CD4-positive, alpha-beta T cell (primary cell): ENCODE results near the gene COL28A1. TPM values are rescaled to one million over a fixed set of nuclear protein-coding genes. Genes with fewer than 3 reads are reported as not detected.

Experiments
- ATAC-seq: fragments of 200-7000 bp; cut with Tn5 transposase; one replicate; pipeline ENCODE4 v1.10.0; 2022; ENCODE audit warnings: mild to moderate bottlenecking; ENCODE audit not compliant: poor library complexity
- CTCF ChIA-PET: fragments of 350-600 bp; sonication (Branson Sonifier 250); formaldehyde crosslinking; loops from one replicate; lab custom pipeline; 2021; ENCODE audit warnings: antibody characterized with exemption, inconsistent platforms; lab: Charles Lee
- POLR2A ChIA-PET: fragments of 350-600 bp; sonication (Branson Sonifier 250); formaldehyde crosslinking; loops from one replicate; lab custom pipeline; 2021; ENCODE audit warnings: antibody characterized with exemption, inconsistent platforms; lab: Charles Lee
- DNase-seq, 14 experiments: peaks; one replicate each; pipeline ENCODE4 v3.0.0-alpha.2; 2013 to 2020; ENCODE audit warnings: mixed read lengths in 2 of 14
- H3K27ac ChIP-seq, 2 donors: one replicate each; pipeline versions ENCODE4 v1.5.1 to v1.7.0; 2013; ENCODE audit warnings: low read length in 2 of 2, low read depth in 1 of 2, mild to moderate bottlenecking in 1 of 2
- H3K27me3 ChIP-seq, 2 experiments: 1 replicate in 1 of 2; 2 replicates in 1 of 2; pipeline versions ENCODE4 v1.6.1 to v1.7.0; 2013; ENCODE audit warnings: low read length in 2 of 2, control low read depth in 1 of 2, mild to moderate bottlenecking in 1 of 2, moderate library complexity in 1 of 2; ENCODE audit not compliant: insufficient read depth in 2 of 2, control insufficient read depth in 1 of 2
- H3K36me3 ChIP-seq: one replicate; pipeline ENCODE4 v1.6.1; 2013; ENCODE audit warnings: low read length, control low read depth; ENCODE audit not compliant: insufficient read depth
- H3K4me1 ChIP-seq: one replicate; pipeline ENCODE4 v1.6.1; 2013; ENCODE audit warnings: low read length, control low read depth; ENCODE audit not compliant: insufficient read depth
- H3K4me3 ChIP-seq: one replicate; pipeline ENCODE4 v1.5.1; 2013; ENCODE audit warnings: mild to moderate bottlenecking, low read length, moderate library complexity
- H3K9me3 ChIP-seq, 2 experiments: 1 replicate in 1 of 2; 2 replicates in 1 of 2; pipeline versions ENCODE4 v1.6.1 to v1.7.0; 2013; ENCODE audit warnings: low read length in 2 of 2, mild to moderate bottlenecking in 2 of 2, control low read depth in 1 of 2, moderate library complexity in 1 of 2; ENCODE audit not compliant: control insufficient read depth in 1 of 2, insufficient read depth in 1 of 2
- H3K27ac Mint-ChIP-seq: one replicate; pipeline ENCODE4 v1.8.0; 2020; ENCODE audit warnings: mixed read lengths
- H3K27me3 Mint-ChIP-seq: one replicate; pipeline ENCODE4 v1.8.0; 2021; ENCODE audit warnings: mixed read lengths
- H3K36me3 Mint-ChIP-seq: one replicate; pipeline ENCODE4 v1.8.0; 2021; ENCODE audit warnings: low read depth, mixed read lengths
- H3K4me1 Mint-ChIP-seq: one replicate; pipeline ENCODE4 v1.8.0; 2021; ENCODE audit warnings: low read depth, mixed read lengths
- H3K4me3 Mint-ChIP-seq: one replicate; pipeline ENCODE4 v1.8.0; 2020; ENCODE audit warnings: mild to moderate bottlenecking, mixed read lengths
- H3K9me3 Mint-ChIP-seq: one replicate; pipeline ENCODE4 v1.8.0; 2020; ENCODE audit warnings: mixed read lengths
- CTCF ChIP-seq: fragments of 200-600 bp; IDR thresholded peaks from one replicate; pipeline ENCODE4 v1.8.0; 2022; ENCODE audit warnings: antibody characterized with exemption, mild to moderate bottlenecking
- intact Hi-C, 2 experiments: fragments of 100-400 bp; cut with DNase I in 1 of 2; cut with micrococcal nuclease in 1 of 2; formaldehyde crosslinking; loops; one replicate each; pipeline versions ENCODE4 v1.15.1 to v1.9.0; 2023 to 2025; cut with DNase I, micrococcal nuclease
- total RNA-seq, 174 experiments: library from RNA in 2 of 174; stranded (reverse) in 2 of 174; gene quantifications; one replicate each; pipeline ENCODE4 v1.2.3 and lab custom pipeline; 2021 to 2026

The COL28A1 gene
- total RNA-seq, 2 experiments from 2014 or later, result 0.22 TPM; not detected in 1

- Histone ChIP-seq H3K36me3 (no peaks in the 10 kb centered on the region), H3K27ac (no peak overlapping the region), H3K4me3 (no peak overlapping the region), H3K27me3 (peaks cover 3 to 13% of the 10 kb centered on the region in 2 experiments), H3K9me3 (no peaks in the 10 kb centered on the region), H3K4me1 (no peaks in the 10 kb centered on the region)
- Mint-ChIP-seq H3K27ac (no peak overlapping the region), H3K4me3 (no peak overlapping the region), H3K27me3 (peaks cover 11% of the 10 kb centered on the region), H3K36me3 (no peaks in the 10 kb centered on the region), H3K9me3 (no peaks in the 10 kb centered on the region), H3K4me1 (no peaks in the 10 kb centered on the region)
- intact Hi-C loops, result no loop called here
- ChIA-PET POLR2A (no interaction called here), CTCF (no interaction called here)
- ATAC-seq (no peak), DNase-seq (no peak)
- TF ChIP-seq CTCF, result no peak
Observed at GRCh38 chr7:7349156-7349555, 186.5 kb downstream of the COL28A1 start.

- Histone ChIP-seq H3K4me3 (no peak overlapping the region), H3K27me3 (peaks cover 0 to 16% of the 10 kb centered on the region in 2 experiments), H3K27ac (no peak overlapping the region), H3K36me3 (no peaks in the 10 kb centered on the region), H3K9me3 (no peaks in the 10 kb centered on the region), H3K4me1 (no peaks in the 10 kb centered on the region)
- H3K4me3 Mint-ChIP-seq, result no peak overlapping the region
- no peaks in the 10 kb centered on the region for H3K36me3 Mint-ChIP-seq
- H3K27ac Mint-ChIP-seq, result no peak overlapping the region
- no peaks in the 10 kb centered on the region for H3K4me1 Mint-ChIP-seq
- DNase-seq (no peak), ATAC-seq (no peak)
- POLR2A ChIA-PET, result no interaction called here
- CTCF ChIA-PET, result no interaction called here
- intact Hi-C loops, result no loop called here
- TF ChIP-seq CTCF, result no peak
- peaks cover 11% of the 10 kb centered on the region for H3K27me3 Mint-ChIP-seq
- H3K9me3 Mint-ChIP-seq, result no peaks in the 10 kb centered on the region
Observed at GRCh38 chr7:7347045-7347444, 188.6 kb downstream of the COL28A1 start.

- H3K4me1 Mint-ChIP-seq, result no peaks in the 10 kb centered on the region
- POLR2A ChIA-PET, result no interaction called here
- no peak for TF ChIP-seq CTCF
- no peak overlapping the region for H3K4me3 ChIP-seq
- no peak overlapping the region for H3K27ac Mint-ChIP-seq
- H3K27ac ChIP-seq, result no peak overlapping the region
- intact Hi-C loops, result no loop called here
- H3K9me3 ChIP-seq, result no peaks in the 10 kb centered on the region
- CTCF ChIA-PET, result no interaction called here
- DNase-seq (no peak), ATAC-seq (no peak)
- H3K27me3 Mint-ChIP-seq, result peaks cover 11% of the 10 kb centered on the region
- H3K36me3 ChIP-seq, result no peaks in the 10 kb centered on the region
- H3K36me3 Mint-ChIP-seq, result no peaks in the 10 kb centered on the region
- no peaks in the 10 kb centered on the region for H3K9me3 Mint-ChIP-seq
- H3K4me1 ChIP-seq, result no peaks in the 10 kb centered on the region
- peaks cover 0 to 16% of the 10 kb centered on the region in 2 experiments for H3K27me3 ChIP-seq
- no peak overlapping the region for H3K4me3 Mint-ChIP-seq
Observed at GRCh38 chr7:7344583-7344982, 191.1 kb downstream of the COL28A1 start.
